NOMO-1 treated with DMSO at 0.1 percent for 48 hours (cell line): ENCODE results near the gene TYMS.

Experiments used
- DNase-seq: peaks from one replicate; lab custom pipeline; 2025; ENCODE audit not compliant: unreplicated experiment; lab: John Stamatoyannopoulos, UW

Gene TYMS

GRCh38 chr18:657311-658000 is at the start of gene TYMS:
TSS of gene TYMS (plus strand) at chr18:657653. CDS start at chr18:657743, 90 bp downstream.
- peak; percentile 48 for DNase-seq

GRCh38 chr18:607930-608329 is 49.5 kb upstream of the TYMS start:
- no peak for DNase-seq

GRCh38 chr18:610214-610928 is 47.1 kb upstream of the TYMS start:
- DNase-seq, result no peak

GRCh38 chr18:612156-612555 is 45.3 kb upstream of the TYMS start:
- no peak for DNase-seq

GRCh38 chr18:614193-614592 is 43.3 kb upstream of the TYMS start:
- no peak for DNase-seq

- peak; percentile 70 for DNase-seq
Measured at GRCh38 chr18:615092-615521, 42.3 kb upstream of the TYMS start.

- DNase-seq, result no peak
Measured at GRCh38 chr18:615773-616172, 41.7 kb upstream of the TYMS start.

- peak; percentile 51 for DNase-seq
Measured at GRCh38 chr18:616380-616995, 41.0 kb upstream of the TYMS start.

- no peak for DNase-seq
Measured at GRCh38 chr18:617970-618504, 39.4 kb upstream of the TYMS start.

- DNase-seq, result no peak
Measured at GRCh38 chr18:618618-619017, 38.8 kb upstream of the TYMS start.

GRCh38 chr18:621291-622043 is 36.0 kb upstream of the TYMS start:
- no peak for DNase-seq

GRCh38 chr18:622289-622688 is 35.2 kb upstream of the TYMS start:
- no peak for DNase-seq

GRCh38 chr18:623761-624620 is 33.5 kb upstream of the TYMS start:
- DNase-seq, result peak; percentile 45

GRCh38 chr18:627231-627630 is 30.2 kb upstream of the TYMS start:
- no peak for DNase-seq

GRCh38 chr18:629269-630150 is 27.9 kb upstream of the TYMS start:
- no peak for DNase-seq

GRCh38 chr18:631560-631959 is 25.9 kb upstream of the TYMS start:
- DNase-seq, result no peak

- no peak for DNase-seq
Measured at GRCh38 chr18:634551-635045, 22.9 kb upstream of the TYMS start.

- DNase-seq, result no peak
Measured at GRCh38 chr18:635171-635570, 22.3 kb upstream of the TYMS start.

- DNase-seq, result no peak
Measured at GRCh38 chr18:641224-641623, 16.2 kb upstream of the TYMS start.
